H1 (cell line): ENCODE measurements around the gene REG1A. TPM values are rescaled to one million over a fixed set of nuclear protein-coding genes. Genes with fewer than 3 reads are reported as not detected.

Experiments
- CTCF ChIA-PET: fragments of 300-600 bp; sonication (Branson Sonifier 250); formaldehyde crosslinking; loops from one replicate; lab custom pipeline; 2021; ENCODE audit not compliant: partially characterized antibody; lab: Charles Lee
- POLR2A ChIA-PET: fragments of 300-600 bp; sonication (Branson Sonifier 250); formaldehyde crosslinking; loops from one replicate; lab custom pipeline; 2021; ENCODE audit warnings: inconsistent platforms; ENCODE audit not compliant: partially characterized antibody; lab: Charles Lee
- DNase-seq, 2 experiments: peaks; one replicate each; pipeline versions ENCODE4 v3.0.0 to v3.0.0-alpha.2; 2010 to 2022; ENCODE audit warnings: low spot score in 2 of 2, low read depth in 1 of 2, mixed read lengths in 1 of 2
- FAIRE-seq: peaks from 2 replicates; lab custom pipeline; 2011; peaks lifted over from hg19 to GRCh38; lab: Jason Lieb, UNC
- H2AFZ ChIP-seq: 2 replicates; pipeline ENCODE4 v1.8.1; 2012; ENCODE audit warnings: low read length, inconsistent platforms
- H2AK5ac ChIP-seq: 2 replicates; pipeline ENCODE4 v1.6.1; 2013; ENCODE audit warnings: low read depth, low read length
- H2BK120ac ChIP-seq: replicated peaks from 2 replicates; pipeline ENCODE3; 2013; ENCODE audit warnings: low read depth, low read length, inconsistent platforms
- H2BK12ac ChIP-seq: 2 replicates; pipeline ENCODE4 v1.6.1; 2013; ENCODE audit warnings: low read depth, low read length
- H2BK15ac ChIP-seq: 2 replicates; pipeline ENCODE4 v1.6.1; 2013; ENCODE audit warnings: low read length
- H2BK20ac ChIP-seq: 2 replicates; pipeline ENCODE4 v1.6.1; 2013; ENCODE audit warnings: low read length
- H2BK5ac ChIP-seq: 2 replicates; pipeline ENCODE4 v1.6.1; 2013; ENCODE audit warnings: low read depth, low read length
- H3K14ac ChIP-seq: 2 replicates; pipeline ENCODE4 v1.6.1; 2013; ENCODE audit warnings: inconsistent platforms; ENCODE audit not compliant: insufficient read length
- H3K18ac ChIP-seq: 2 replicates; pipeline ENCODE4 v1.6.1; 2013; ENCODE audit warnings: low read length; ENCODE audit errors: extremely low read depth
- H3K23ac ChIP-seq: 2 replicates; pipeline ENCODE4 v1.6.1; 2013; ENCODE audit warnings: inconsistent platforms; ENCODE audit not compliant: insufficient read length
- H3K23me2 ChIP-seq: 2 replicates; pipeline ENCODE4 v1.6.1; 2013; ENCODE audit warnings: low read depth, low read length
- H3K27ac ChIP-seq: 2 replicates; pipeline ENCODE4 v1.6.1; 2011; ENCODE audit warnings: low read depth, low read length, inconsistent platforms
- H3K27me3 ChIP-seq, 4 experiments: replicated peaks in 1 of 4; 1 replicate in 1 of 4; 2 replicates in 3 of 4; pipeline versions ENCODE4 v1.6.1 to v1.8.1; 2011 to 2013; ENCODE audit warnings: low read length in 3 of 4, mild to moderate bottlenecking in 3 of 4, inconsistent platforms in 2 of 4, mixed read lengths in 2 of 4, moderate library complexity in 1 of 4; ENCODE audit not compliant: control insufficient read depth in 3 of 4, insufficient read depth in 3 of 4; ENCODE audit errors: extremely low read depth in 1 of 4
- H3K36me3 ChIP-seq, 4 experiments: 2 replicates each; pipeline versions ENCODE4 v1.6.1 to v1.8.1; 2011 to 2013; ENCODE audit warnings: mild to moderate bottlenecking in 4 of 4, low read length in 3 of 4, moderate library complexity in 2 of 4, control low read depth in 1 of 4, inconsistent platforms in 1 of 4; ENCODE audit not compliant: insufficient read depth in 4 of 4, control insufficient read depth in 2 of 4
- H3K4ac ChIP-seq: replicated peaks from 2 replicates; pipeline ENCODE3; 2013; ENCODE audit warnings: low read length, low read depth, mixed read lengths, inconsistent platforms; ENCODE audit not compliant: insufficient read length
- H3K4me1 ChIP-seq, 4 experiments: replicated peaks in 1 of 4; 1 replicate in 1 of 4; 2 replicates in 3 of 4; pipeline versions ENCODE4 v1.6.1 to v1.8.1; 2011 to 2013; ENCODE audit warnings: low read length in 3 of 4, inconsistent platforms in 2 of 4, mixed read lengths in 1 of 4; ENCODE audit not compliant: insufficient read depth in 4 of 4, control insufficient read depth in 3 of 4
- H3K4me2 ChIP-seq, 2 experiments: 2 replicates each; pipeline versions ENCODE4 v1.6.1 to v1.8.1; 2011 to 2013; ENCODE audit warnings: low read depth in 2 of 2, low read length in 2 of 2, control low read depth in 1 of 2, inconsistent platforms in 1 of 2, mild to moderate bottlenecking in 1 of 2; ENCODE audit not compliant: insufficient read depth in 1 of 2
- H3K4me3 ChIP-seq, 4 experiments: fragments of 200-600, 300-600 bp in 1 of 4; sonication (generic), shearing (Covaris generic), sonication (Bioruptor Twin) in 1 of 4; 2 replicates each; pipeline versions ENCODE4 v1.5.1 to v1.8.1; 2011 to 2016; ENCODE audit warnings: low read length in 4 of 4, low read depth in 3 of 4, control low read depth in 2 of 4, inconsistent platforms in 2 of 4, mild to moderate bottlenecking in 2 of 4, mixed read lengths in 1 of 4, moderate library complexity in 1 of 4; ENCODE audit not compliant: insufficient read depth in 2 of 4; ENCODE audit errors: extremely low read depth in 1 of 4
- H3K56ac ChIP-seq: replicated peaks from 2 replicates; pipeline ENCODE3; 2013; ENCODE audit warnings: low read depth, mild to moderate bottlenecking, mixed read lengths, low read length, inconsistent platforms; ENCODE audit not compliant: insufficient read length
- H3K79me1 ChIP-seq: 2 replicates; pipeline ENCODE4 v1.6.1; 2013; ENCODE audit warnings: low read depth, low read length, control low read depth
- H3K79me2 ChIP-seq, 2 experiments: 2 replicates each; pipeline versions ENCODE4 v1.6.1 to v1.8.1; 2012 to 2013; ENCODE audit warnings: low read length in 2 of 2, mild to moderate bottlenecking in 2 of 2, inconsistent platforms in 1 of 2; ENCODE audit not compliant: insufficient read depth in 2 of 2, control insufficient read depth in 1 of 2
- H3K9ac ChIP-seq, 4 experiments: replicated peaks in 1 of 4; 1 replicate in 1 of 4; 2 replicates in 3 of 4; pipeline versions ENCODE4 v1.6.1 to v1.8.1; 2011 to 2013; ENCODE audit warnings: low read depth in 3 of 4, low read length in 3 of 4, control low read depth in 2 of 4, mild to moderate bottlenecking in 2 of 4, moderate library complexity in 2 of 4, inconsistent platforms in 1 of 4; ENCODE audit errors: extremely low read depth in 1 of 4
- H3K9me3 ChIP-seq, 2 experiments: 2 replicates each; pipeline versions ENCODE4 v1.6.1 to v1.8.1; 2012 to 2013; ENCODE audit warnings: mild to moderate bottlenecking in 2 of 2, moderate library complexity in 2 of 2, control low read depth in 1 of 2, inconsistent platforms in 1 of 2, low read depth in 1 of 2, low read length in 1 of 2, mixed read lengths in 1 of 2; ENCODE audit not compliant: insufficient read depth in 2 of 2
- H4K20me1 ChIP-seq, 2 experiments: replicated peaks in 1 of 2; 2 replicates each; pipeline versions ENCODE3 to v1.8.1; 2011 to 2013; ENCODE audit warnings: inconsistent platforms in 2 of 2, low read length in 2 of 2, mild to moderate bottlenecking in 1 of 2; ENCODE audit not compliant: insufficient read depth in 2 of 2, control insufficient read depth in 1 of 2
- H4K5ac ChIP-seq: 2 replicates; pipeline ENCODE4 v1.6.1; 2013; ENCODE audit warnings: low read length, low read depth, mixed read lengths, inconsistent platforms; ENCODE audit not compliant: insufficient read length
- H4K8ac ChIP-seq: 2 replicates; pipeline ENCODE4 v1.8.0; 2013; ENCODE audit warnings: mild to moderate bottlenecking, moderate library complexity, low read length, inconsistent platforms; ENCODE audit not compliant: insufficient read depth; ENCODE audit errors: extremely low read depth
- H4K91ac ChIP-seq: replicated peaks from 2 replicates; pipeline ENCODE3; 2013; ENCODE audit warnings: low read length, mixed read lengths, inconsistent platforms; ENCODE audit not compliant: insufficient read length
- SP4 ChIP-seq: IDR thresholded peaks from 2 replicates; pipeline ENCODE4 v1.6.1; 2012; ENCODE audit warnings: low read length, inconsistent platforms
- WGBS, 2 experiments: shearing (Covaris generic) in 1 of 2; methylation state at CpG; one replicate each; pipeline versions ENCODE4 v1.1.6 to v1.1.7; 2013 to 2015; ENCODE audit warnings: low lambda C conversion rate in 2 of 2, mixed read lengths in 2 of 2, inconsistent platforms in 1 of 2, low coverage in 1 of 2, missing lambda C conversion rate in 1 of 2; ENCODE audit not compliant: insufficient replicate concordance in 2 of 2, insufficient coverage in 1 of 2, insufficient read length in 1 of 2; ENCODE audit errors: extremely low coverage in 1 of 2, missing lambda C conversion rate in 1 of 2; 5-methylcytosine and 5-hydroxymethylcytosine counted together
- polyA plus RNA-seq, 7 experiments: library from polyadenylated mRNA; depleted of rRNA in 3 of 7; stranded (reverse) in 5 of 7; unstranded in 2 of 7; fragments of >200 nt in 5 of 7; fragments of 200-250 nt in 2 of 7; gene quantifications; 1 replicate in 5 of 7; 2 replicates in 1 of 7; 4 replicates in 1 of 7; pipeline versions ENCODE4 v1.2.1 to v1.2.3, GENCODE V29; 2011 to 2013; ENCODE audit warnings: missing spikeins in 2 of 7, mixed read lengths in 2 of 7
- total RNA-seq: library from RNA; stranded (reverse); fragmentation: NEBNext Ultra II Directional; extraction: Animal tissue kit (Norgen Biotek cat#: 25700); gene quantifications from 2 replicates; pipeline ENCODE4 v1.2.1, GENCODE V29; 2021

The REG1A gene
- total and polyA plus RNA-seq, 2 of the 8 experiments (the other 6 are each of a cell fraction or from before 2014, with no cell fraction given), result not detected

GRCh38 chr2:79114797-79115494 lies 5.3 kb upstream of the REG1A start:
- Histone ChIP-seq H3K79me2 (no peaks in the 10 kb centered on the region), H2BK20ac (no peak overlapping the region), H3K9ac (no peak overlapping the region), H3K14ac (no peak overlapping the region), H3K27me3 (no peaks in the 10 kb centered on the region), H3K18ac (no peak overlapping the region), H4K91ac (no peak overlapping the region), H3K4me1 (no peaks in the 10 kb centered on the region), H3K27ac (no peak overlapping the region), H4K20me1 (no peaks in the 10 kb centered on the region), H2AFZ (no peak overlapping the region), H3K4ac (no peak overlapping the region), H3K9me3 (peaks cover 0 to 3% of the 10 kb centered on the region in 2 experiments; a peak in 1 of 4 replicates), H2BK12ac (no peak overlapping the region), H3K79me1 (no peaks in the 10 kb centered on the region), H2BK5ac (no peak overlapping the region)
- WGBS, 2 experiments, result 96% methylated on average over 3 of the region's 3 CpGs; no CpG with 5 or more reads in 1 of the 2 experiments
- POLR2A ChIA-PET, result no interaction called here
- no peak for FAIRE-seq
- no peak for TF ChIP-seq SP4
- TF ChIP-seq, all 59 proteins: peak for 0
- Histone ChIP-seq H2BK15ac (no peak overlapping the region), H4K5ac (no peak overlapping the region), H3K4me2 (no peak overlapping the region), H3K23ac (no peak overlapping the region), H4K8ac (no peak overlapping the region), H3K36me3 (no peaks in the 10 kb centered on the region), H3K23me2 (0 out of 2 replicates have a peak, but pooled peaks cover 4% of the 10 kb centered on the region), H3K4me3 (no peak overlapping the region), H2AK5ac (no peak overlapping the region), H2BK120ac (no peak overlapping the region), H3K56ac (no peak overlapping the region)
- CTCF ChIA-PET, result interaction anchor here (0.9 to 2.1 kb wide), 4 partner anchors 33 to 160 kb away, joined by 3 to 8 read pairs (median 3); no protein-coding TSS in a partner anchor
- DNase-seq, result no peak
